GM19438 (cell line): ENCODE measurements around the gene MYL3.

Experiments used
- ATAC-seq: cut with Tn5 transposase; IDR thresholded peaks from one replicate; pipeline ENCODE4 v1.9.1; 2021; ENCODE audit warnings: low read depth; ENCODE audit not compliant: unreplicated experiment

Gene MYL3

GRCh38 chr3:46852839-46853355 is 10.3 kb downstream of the MYL3 start:
- ATAC-seq, result no peak

- ATAC-seq, result no peak
These were observed 10.9 kb downstream of the MYL3 start for GRCh38 chr3:46852334-46852720.

GRCh38 chr3:46851364-46852333 is 11.6 kb downstream of the MYL3 start:
- ATAC-seq, result no peak

GRCh38 chr3:46850468-46850779 is 12.8 kb downstream of the MYL3 start:
- ATAC-seq, result no peak

GRCh38 chr3:46849686-46850467 is 13.4 kb downstream of the MYL3 start:
- no peak for ATAC-seq

- ATAC-seq, result no peak
These were observed 14.1 kb downstream of the MYL3 start for GRCh38 chr3:46849045-46849631.

GRCh38 chr3:46848271-46849044 is 14.8 kb downstream of the MYL3 start:
- no peak for ATAC-seq

GRCh38 chr3:46847744-46848143 is 15.5 kb downstream of the MYL3 start:
- no peak for ATAC-seq

GRCh38 chr3:46846624-46847542 is 16.4 kb downstream of the MYL3 start:
- ATAC-seq, result no peak

GRCh38 chr3:46845860-46846623 is 17.2 kb downstream of the MYL3 start:
- ATAC-seq, result peak; percentile 61

- ATAC-seq, result peak; percentile 52
These were observed 17.8 kb downstream of the MYL3 start for GRCh38 chr3:46845397-46845859.

- no peak for ATAC-seq
These were observed 18.3 kb downstream of the MYL3 start for GRCh38 chr3:46844881-46845312.

- ATAC-seq, result no peak
These were observed 18.8 kb downstream of the MYL3 start for GRCh38 chr3:46844397-46844796.

- ATAC-seq, result no peak
These were observed 19.7 kb downstream of the MYL3 start for GRCh38 chr3:46843508-46843907.

GRCh38 chr3:46840491-46840890 is 22.8 kb downstream of the MYL3 start:
- ATAC-seq, result no peak

- ATAC-seq, result no peak
These were observed 24.9 kb downstream of the MYL3 start for GRCh38 chr3:46838301-46838700.

GRCh38 chr3:46835491-46835890 is 27.8 kb downstream of the MYL3 start:
- no peak for ATAC-seq

GRCh38 chr3:46835054-46835453 is 28.2 kb downstream of the MYL3 start:
- no peak for ATAC-seq
